Spleen (tissue), 11 donors: ENCODE data around the gene MAP1LC3C. TPM values are rescaled to one million over a fixed set of nuclear protein-coding genes. Genes with fewer than 3 reads are reported as not detected.

Experiments used
- DNase-seq: peaks from one replicate; pipeline ENCODE4 v3.0.0-alpha.2; 2020
- H3K27ac ChIP-seq, 8 donors: fragments of 200-600 bp; sonication (generic) in 7 of 8; 1 replicate in 4 of 8; 2 replicates in 4 of 8; pipeline versions ENCODE4 v1.5.0 to v1.8.0; 2016 to 2021; ENCODE audit warnings: inconsistent platforms in 4 of 8, mild to moderate bottlenecking in 4 of 8, moderate library complexity in 1 of 8
- H3K27me3 ChIP-seq, 7 donors: fragments of 200-600 bp; sonication (generic) in 6 of 7; replicated peaks in 1 of 7; 1 replicate in 4 of 7; 2 replicates in 3 of 7; pipeline versions ENCODE4 v1.5.0 to v1.8.0; 2016 to 2021; ENCODE audit warnings: inconsistent platforms in 3 of 7, mild to moderate bottlenecking in 1 of 7
- H3K36me3 ChIP-seq, 6 donors: fragments of 200-600 bp; sonication (generic) in 5 of 6; 1 replicate in 4 of 6; 2 replicates in 2 of 6; pipeline versions ENCODE4 v1.5.0 to v1.8.0; 2016 to 2021; ENCODE audit warnings: inconsistent platforms in 2 of 6
- H3K4me1 ChIP-seq, 6 donors: fragments of 200-600 bp; sonication (generic) in 5 of 6; 1 replicate in 3 of 6; 2 replicates in 3 of 6; pipeline versions ENCODE4 v1.5.0 to v1.8.0; 2016 to 2021; ENCODE audit warnings: inconsistent platforms in 3 of 6
- H3K4me3 ChIP-seq, 8 donors: fragments of 200-600 bp; sonication (generic) in 7 of 8; 1 replicate in 4 of 8; 2 replicates in 4 of 8; pipeline versions ENCODE4 v1.5.0 to v1.8.0; 2016 to 2021; ENCODE audit warnings: inconsistent platforms in 4 of 8, mild to moderate bottlenecking in 4 of 8, moderate library complexity in 2 of 8
- H3K9me3 ChIP-seq, 8 donors: fragments of 200-600 bp; sonication (generic) in 7 of 8; 1 replicate in 4 of 8; 2 replicates in 4 of 8; pipeline versions ENCODE4 v1.5.0 to v1.8.0; 2016 to 2021; ENCODE audit warnings: inconsistent platforms in 4 of 8
- CTCF ChIP-seq, 11 experiments: fragments of 200-600 bp in 7 of 11; fragments of 450-650 bp in 4 of 11; sonication (generic) in 4 of 11; IDR thresholded peaks in 8 of 11; conservative IDR thresholded peaks in 3 of 11; 1 replicate in 7 of 11; 2 replicates in 4 of 11; pipeline versions ENCODE4 v1.4.0 to v1.8.0; 2016 to 2021; ENCODE audit warnings: antibody characterized with exemption in 11 of 11, inconsistent platforms in 4 of 11, mild to moderate bottlenecking in 1 of 11
- POLR2A ChIP-seq, 3 donors: fragments of 450-650 bp; IDR thresholded peaks; one replicate each; pipeline ENCODE4 v1.5.1; 2017; ENCODE audit warnings: antibody characterized with exemption in 3 of 3, mild to moderate bottlenecking in 1 of 3
- POLR2AphosphoS5 ChIP-seq, 3 donors: sonication (generic); formaldehyde crosslinking; IDR thresholded peaks; one replicate each; pipeline ENCODE4 v1.5.1; 2017; ENCODE audit warnings: antibody characterized with exemption in 3 of 3
- WGBS, 5 donors: extraction: QIAGEN DNeasy Blood & Tissue Kit in 3 of 5; methylation state at CpG; one replicate each; pipeline versions ENCODE4 v1.1.5 to v1.1.7; 2013 to 2018; 5-methylcytosine and 5-hydroxymethylcytosine counted together
- intact Hi-C: fragments of 100-400 bp; cut with DNase I; formaldehyde crosslinking; loops from one replicate; pipeline ENCODE4 v1.15.0; 2023; ENCODE audit warnings: low total_unique reads
- polyA plus RNA-seq, 3 donors: library from polyadenylated mRNA; stranded (reverse); fragments of 200-250 nt; gene quantifications; one replicate each; pipeline ENCODE4 v1.2.1, GENCODE V29; 2013
- total RNA-seq, 7 donors: library from RNA; depleted of rRNA in 3 of 7; stranded (reverse); fragments of >200 nt in 3 of 7; fragmentation: NEBNext Ultra II Directional in 4 of 7; extraction: Animal tissue kit (Norgen Biotek cat#: 25700) in 4 of 7; gene quantifications; one replicate each; pipeline versions ENCODE4 v1.1.0 to v1.2.1, GENCODE V29; 2016 to 2021
- donor health status: healthy with polysubstance abuse.
- donor health status: DM: no; HTN: no; CAD: no; lungs with moderate emphysema.
- donor health status: DM: no; HTN: no; CAD: no.
- donor health status: Bipolar disorder and iron deficiency.
- donor health status: healthy.
- donor health status: DM: no; HTN: no; CAD: no.
- donor health status: DM: yes; HTN: yes; CAD: no.

MAP1LC3C gene
- total and polyA plus RNA-seq, 10 donors: 0.20 to 0.70 (median 0.49) TPM; not detected in 3

GRCh38 chr1:242008826-242009495, 10.1 kb upstream of the MAP1LC3C start:
- Histone ChIP-seq H3K4me1 (no peaks in the 10 kb centered on the region), H3K36me3 (no peaks in the 10 kb centered on the region), H3K27ac (no peak overlapping the region), H3K27me3 (no peaks in the 10 kb centered on the region), H3K4me3 (no peak overlapping the region), H3K9me3 (no peaks in the 10 kb centered on the region)
- intact Hi-C loops: loop anchor here (10.0 kb wide), 1 partner anchor 114 kb away; no protein-coding TSS in a partner anchor
- no peak for DNase-seq
- TF ChIP-seq CTCF (IDR thresholded peaks at IDR 0.05 in 8 of 11, conservative IDR thresholded peaks at IDR 0.05 in 3 of 11) (no peak), POLR2AphosphoS5 (IDR thresholded peaks at IDR 0.05) (no peak), POLR2A (IDR thresholded peaks at IDR 0.05) (no peak)
- WGBS, 5 donors: 80 to 92% (median 83%) methylated on average over 5 of the region's 5 CpGs

DNA sequence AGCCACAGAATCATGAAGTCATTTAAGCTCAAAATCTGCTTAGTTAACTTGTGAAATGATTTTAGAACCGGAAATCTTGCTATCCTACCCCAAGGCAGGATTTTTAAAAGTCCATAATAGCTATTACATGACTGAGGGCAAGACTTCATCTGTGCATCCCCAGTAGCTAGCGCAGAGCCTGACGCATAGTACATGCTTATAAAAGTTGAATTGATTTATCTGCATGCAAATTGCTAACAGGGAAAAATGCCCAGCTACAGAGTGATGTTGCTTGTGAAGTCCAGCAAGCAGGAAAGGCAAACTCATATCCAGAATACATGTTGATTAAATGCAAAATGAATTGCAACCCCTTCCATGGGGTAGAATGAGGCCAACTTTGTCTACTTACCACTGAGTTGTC, 8.1 kb upstream of the MAP1LC3C start:
- intact Hi-C loops: loop anchor here (10.0 kb wide), 1 partner anchor 112 kb away; no protein-coding TSS in a partner anchor
- Histone ChIP-seq H3K4me3 (no peak overlapping the region), H3K27me3 (no peaks in the 10 kb centered on the region), H3K36me3 (no peaks in the 10 kb centered on the region), H3K9me3 (no peaks in the 10 kb centered on the region), H3K4me1 (no peaks in the 10 kb centered on the region), H3K27ac (no peak overlapping the region)
- TF ChIP-seq POLR2A (IDR thresholded peaks at IDR 0.05): no peak
- TF ChIP-seq POLR2AphosphoS5 (IDR thresholded peaks at IDR 0.05): no peak
- TF ChIP-seq CTCF (IDR thresholded peaks at IDR 0.05 in 8 of 11, conservative IDR thresholded peaks at IDR 0.05 in 3 of 11): no peak
- WGBS, 5 donors: 82 to 92% (median 87%) methylated on average over 3 of the region's 3 CpGs
- DNase-seq: no peak

DNA sequence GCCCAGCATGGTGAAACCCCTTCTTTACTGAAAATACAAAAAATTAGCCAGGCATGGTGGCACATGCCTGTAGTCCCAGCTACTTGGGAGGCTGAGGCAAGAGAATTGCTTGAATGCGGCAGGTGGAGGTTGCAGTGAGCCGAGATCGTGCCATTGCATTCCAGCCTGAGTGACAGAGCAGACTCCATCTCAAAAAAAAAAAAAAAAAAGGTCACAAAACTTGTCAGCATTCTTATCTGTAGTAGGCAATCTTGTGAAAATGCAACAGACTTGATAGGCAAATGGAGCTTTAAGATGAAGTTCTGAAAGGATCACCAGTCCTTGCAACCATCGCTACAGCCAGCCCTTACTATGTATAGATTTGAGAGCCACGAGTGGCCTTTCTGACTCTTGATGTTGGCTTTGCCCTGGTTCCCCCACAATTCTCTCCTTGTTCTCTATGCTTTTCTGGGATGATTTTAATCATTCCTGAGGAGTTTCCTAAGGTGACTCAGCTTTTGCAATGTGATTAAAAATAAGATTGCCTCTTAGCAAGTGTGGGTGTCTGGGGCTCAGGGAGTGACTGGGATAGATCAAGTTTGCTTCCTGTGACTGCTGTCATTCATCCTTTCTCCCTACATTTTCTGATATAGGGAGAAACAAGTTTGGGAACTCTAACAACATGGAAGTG, 7.1 kb upstream of the MAP1LC3C start:
- intact Hi-C loops: loop anchor here (10.0 kb wide), 1 partner anchor 111 kb away; no protein-coding TSS in a partner anchor
- 84 to 93% (median 88%) methylated on average over 5 of the region's 5 CpGs for WGBS, 5 donors

More for the DNA sequence above, 7.1 kb upstream of the MAP1LC3C start:
- no peaks in the 10 kb centered on the region for H3K4me1 ChIP-seq
- DNase-seq: no peak
- no peak overlapping the region for H3K27ac ChIP-seq
- no peaks in the 10 kb centered on the region for H3K9me3 ChIP-seq
- H3K27me3 ChIP-seq: no peaks in the 10 kb centered on the region
- no peak for TF ChIP-seq POLR2AphosphoS5 (IDR thresholded peaks at IDR 0.05)
- TF ChIP-seq POLR2A (IDR thresholded peaks at IDR 0.05): no peak
- TF ChIP-seq CTCF (IDR thresholded peaks at IDR 0.05 in 8 of 11, conservative IDR thresholded peaks at IDR 0.05 in 3 of 11): no peak
- no peaks in the 10 kb centered on the region for H3K36me3 ChIP-seq
- H3K4me3 ChIP-seq: no peak overlapping the region
